T-helper 2 cell treated with Interferon-gamma antibody and Interleukin-4, amounts not matched to agents 5 μg/mL and 100 μg/mL, for 36 hours (primary cell): ENCODE measurements around the gene FKBP2.

Experiments used
- DNase-seq: peaks from one replicate; pipeline ENCODE4 v3.0.0; 2021; ENCODE audit warnings: low spot score
- H3K27ac Mint-ChIP-seq: one replicate; pipeline ENCODE4 v1.8.0; 2021; ENCODE audit warnings: mild to moderate bottlenecking, mixed read lengths
- H3K27me3 Mint-ChIP-seq: one replicate; pipeline ENCODE4 v1.8.0; 2021; ENCODE audit warnings: low read depth, mixed read lengths
- H3K36me3 Mint-ChIP-seq: one replicate; pipeline ENCODE4 v1.8.0; 2021; ENCODE audit warnings: low read depth, mixed read lengths
- H3K4me1 Mint-ChIP-seq: one replicate; pipeline ENCODE4 v1.8.0; 2021; ENCODE audit warnings: low read depth, mixed read lengths
- H3K4me3 Mint-ChIP-seq: one replicate; pipeline ENCODE4 v1.8.0; 2022; ENCODE audit warnings: mild to moderate bottlenecking, moderate library complexity, mixed read lengths
- H3K9me3 Mint-ChIP-seq: one replicate; pipeline ENCODE4 v1.8.0; 2021; ENCODE audit warnings: mixed read lengths

Gene FKBP2

GRCh38 chr11:64208796-64209562 is 31.9 kb upstream of the FKBP2 start:
- H3K36me3 Mint-ChIP-seq: peaks cover 52% of the 10 kb centered on the region
- DNase-seq: no peak
- peaks cover 23% of the 10 kb centered on the region for H3K4me1 Mint-ChIP-seq
- no peaks in the 10 kb centered on the region for H3K9me3 Mint-ChIP-seq
- peak overlapping the region; percentile 60 for H3K27ac Mint-ChIP-seq
- H3K4me3 Mint-ChIP-seq: peak overlapping the region; percentile 21
- H3K27me3 Mint-ChIP-seq: no peaks in the 10 kb centered on the region

- no peaks in the 10 kb centered on the region for H3K9me3 Mint-ChIP-seq
- peaks cover 48% of the 10 kb centered on the region for H3K36me3 Mint-ChIP-seq
- H3K4me3 Mint-ChIP-seq: no peak overlapping the region
- H3K4me1 Mint-ChIP-seq: peaks cover 17% of the 10 kb centered on the region
- no peak for DNase-seq
- peak overlapping the region; percentile 60 for H3K27ac Mint-ChIP-seq
- no peaks in the 10 kb centered on the region for H3K27me3 Mint-ChIP-seq
These were observed 31.4 kb upstream of the FKBP2 start for GRCh38 chr11:64209563-64209843.

GRCh38 chr11:64210301-64211020 is 30.4 kb upstream of the FKBP2 start:
- no peak for DNase-seq
- no peaks in the 10 kb centered on the region for H3K27me3 Mint-ChIP-seq
- H3K36me3 Mint-ChIP-seq: peaks cover 50% of the 10 kb centered on the region
- H3K27ac Mint-ChIP-seq: no peak overlapping the region
- peaks cover 15% of the 10 kb centered on the region for H3K4me1 Mint-ChIP-seq
- no peaks in the 10 kb centered on the region for H3K9me3 Mint-ChIP-seq
- H3K4me3 Mint-ChIP-seq: no peak overlapping the region

- H3K9me3 Mint-ChIP-seq: no peaks in the 10 kb centered on the region
- no peaks in the 10 kb centered on the region for H3K27me3 Mint-ChIP-seq
- H3K27ac Mint-ChIP-seq: no peak overlapping the region
- no peak for DNase-seq
- H3K4me3 Mint-ChIP-seq: peak overlapping the region; percentile 5
- peaks cover 9% of the 10 kb centered on the region for H3K4me1 Mint-ChIP-seq
- H3K36me3 Mint-ChIP-seq: peaks cover 45% of the 10 kb centered on the region
These were observed 29.6 kb upstream of the FKBP2 start for GRCh38 chr11:64211181-64211872.

- Mint-ChIP-seq H3K4me1 (peaks cover 4% of the 10 kb centered on the region), H3K27me3 (no peaks in the 10 kb centered on the region), H3K9me3 (no peaks in the 10 kb centered on the region), H3K27ac (no peak overlapping the region), H3K4me3 (no peak overlapping the region), H3K36me3 (peaks cover 35% of the 10 kb centered on the region)
- DNase-seq: no peak
These were observed 24.0 kb upstream of the FKBP2 start for GRCh38 chr11:64216879-64217278.

GRCh38 chr11:64218628-64219353 is 22.1 kb upstream of the FKBP2 start:
- no peak overlapping the region for H3K27ac Mint-ChIP-seq
- no peaks in the 10 kb centered on the region for H3K9me3 Mint-ChIP-seq
- no peaks in the 10 kb centered on the region for H3K27me3 Mint-ChIP-seq
- DNase-seq: no peak
- no peak overlapping the region for H3K4me3 Mint-ChIP-seq
- H3K4me1 Mint-ChIP-seq: no peaks in the 10 kb centered on the region
- H3K36me3 Mint-ChIP-seq: peaks cover 30% of the 10 kb centered on the region

- Mint-ChIP-seq H3K27me3 (no peaks in the 10 kb centered on the region), H3K27ac (no peak overlapping the region), H3K9me3 (no peaks in the 10 kb centered on the region), H3K4me1 (no peaks in the 10 kb centered on the region), H3K4me3 (no peak overlapping the region), H3K36me3 (peaks cover 27% of the 10 kb centered on the region)
- no peak for DNase-seq
These were observed 21.6 kb upstream of the FKBP2 start for GRCh38 chr11:64219354-64219684.

GRCh38 chr11:64219755-64220154 is 21.1 kb upstream of the FKBP2 start:
- no peak for DNase-seq
- Mint-ChIP-seq H3K27me3 (no peaks in the 10 kb centered on the region), H3K4me1 (peaks cover 1% of the 10 kb centered on the region), H3K9me3 (no peaks in the 10 kb centered on the region), H3K27ac (no peak overlapping the region), H3K4me3 (no peak overlapping the region), H3K36me3 (peaks cover 27% of the 10 kb centered on the region)

- H3K36me3 Mint-ChIP-seq: peaks cover 22% of the 10 kb centered on the region
- no peak for DNase-seq
- H3K27me3 Mint-ChIP-seq: no peaks in the 10 kb centered on the region
- H3K4me3 Mint-ChIP-seq: no peak overlapping the region
- peaks cover 6% of the 10 kb centered on the region for H3K4me1 Mint-ChIP-seq
- H3K27ac Mint-ChIP-seq: no peak overlapping the region
- no peaks in the 10 kb centered on the region for H3K9me3 Mint-ChIP-seq
These were observed 20.6 kb upstream of the FKBP2 start for GRCh38 chr11:64220271-64220670.

GRCh38 chr11:64220798-64221197 is 20.1 kb upstream of the FKBP2 start:
- no peak for DNase-seq
- no peaks in the 10 kb centered on the region for H3K27me3 Mint-ChIP-seq
- H3K4me1 Mint-ChIP-seq: peaks cover 8% of the 10 kb centered on the region
- peaks cover 21% of the 10 kb centered on the region for H3K36me3 Mint-ChIP-seq
- no peaks in the 10 kb centered on the region for H3K9me3 Mint-ChIP-seq
- H3K4me3 Mint-ChIP-seq: no peak overlapping the region
- no peak overlapping the region for H3K27ac Mint-ChIP-seq

- peaks cover 14% of the 10 kb centered on the region for H3K4me1 Mint-ChIP-seq
- no peak overlapping the region for H3K4me3 Mint-ChIP-seq
- H3K36me3 Mint-ChIP-seq: peaks cover 18% of the 10 kb centered on the region
- H3K27me3 Mint-ChIP-seq: no peaks in the 10 kb centered on the region
- H3K9me3 Mint-ChIP-seq: no peaks in the 10 kb centered on the region
- H3K27ac Mint-ChIP-seq: no peak overlapping the region
- no peak for DNase-seq
These were observed 18.3 kb upstream of the FKBP2 start for GRCh38 chr11:64222651-64223000.

GRCh38 chr11:64223001-64223651 is 17.8 kb upstream of the FKBP2 start:
- Mint-ChIP-seq H3K27ac (no peak overlapping the region), H3K4me3 (no peak overlapping the region)

GRCh38 chr11:64224151-64224890 is 16.6 kb upstream of the FKBP2 start:
- DNase-seq: no peak

More at GRCh38 chr11:64223001-64223651, 17.8 kb upstream of the FKBP2 start:
- Mint-ChIP-seq H3K9me3 (no peaks in the 10 kb centered on the region), H3K27me3 (no peaks in the 10 kb centered on the region), H3K4me1 (peaks cover 16% of the 10 kb centered on the region), H3K36me3 (peaks cover 17% of the 10 kb centered on the region)
- no peak for DNase-seq

More at GRCh38 chr11:64224151-64224890, 16.6 kb upstream of the FKBP2 start:
- H3K9me3 Mint-ChIP-seq: no peaks in the 10 kb centered on the region
- peak overlapping the region; percentile 60 for H3K27ac Mint-ChIP-seq
- no peaks in the 10 kb centered on the region for H3K27me3 Mint-ChIP-seq
- H3K36me3 Mint-ChIP-seq: peaks cover 10% of the 10 kb centered on the region
- peak overlapping the region; percentile 89 for H3K4me3 Mint-ChIP-seq
- H3K4me1 Mint-ChIP-seq: peaks cover 16% of the 10 kb centered on the region
